GM19463 (cell line): ENCODE measurements around the gene NEIL1.
"Not testable (repeated sequence)": the region's sequence is repeated elsewhere in the genome, so short reads cannot be mapped to it uniquely, and the experiment has no call there.

ENCODE experiments used
- ATAC-seq: cut with Tn5 transposase; IDR thresholded peaks from one replicate; pipeline ENCODE4 v1.9.1; 2021; ENCODE audit warnings: mild to moderate bottlenecking, moderate library complexity; ENCODE audit not compliant: unreplicated experiment

Gene NEIL1

GRCh38 chr15:75332093-75332492 is 14.7 kb upstream of the NEIL1 start:
- ATAC-seq, result not testable (repeated sequence)

DNA sequence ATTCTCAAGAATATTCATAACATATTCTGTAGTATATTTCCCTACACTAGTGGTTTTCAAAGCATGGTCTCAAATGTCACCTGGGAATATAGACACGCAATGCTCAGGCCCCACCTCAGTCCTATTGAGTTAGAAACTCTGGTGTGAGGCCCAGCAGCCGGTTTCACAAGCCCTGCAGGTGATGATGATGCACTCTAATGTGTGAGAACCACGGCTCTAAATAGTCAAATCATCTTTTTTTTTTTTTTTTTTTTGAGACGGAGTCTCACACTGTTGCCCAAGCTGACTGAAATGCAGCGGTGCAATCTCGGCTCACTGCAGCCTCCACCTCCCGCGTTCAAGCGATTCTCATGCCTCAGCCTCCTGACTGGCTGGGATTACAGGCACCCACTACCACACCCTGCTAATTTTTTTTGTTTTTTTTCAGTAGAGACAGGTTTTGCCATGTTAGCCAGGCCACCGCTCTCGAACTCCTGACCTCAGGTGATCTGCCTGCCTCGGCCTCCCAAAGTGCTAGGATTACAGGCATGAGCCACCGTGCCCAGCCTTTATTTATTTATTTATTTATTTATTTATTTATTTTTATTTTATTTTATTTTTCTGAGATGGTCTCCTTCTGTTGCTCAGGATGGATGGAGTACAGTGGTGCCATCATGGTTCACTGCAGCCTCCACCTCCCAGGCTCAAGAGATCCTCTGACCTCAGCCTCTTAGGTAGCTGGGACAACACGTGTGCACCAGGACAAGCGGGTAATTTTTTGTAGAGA is 13.0 kb upstream of the NEIL1 start:
- ATAC-seq, result not testable (repeated sequence)

DNA sequence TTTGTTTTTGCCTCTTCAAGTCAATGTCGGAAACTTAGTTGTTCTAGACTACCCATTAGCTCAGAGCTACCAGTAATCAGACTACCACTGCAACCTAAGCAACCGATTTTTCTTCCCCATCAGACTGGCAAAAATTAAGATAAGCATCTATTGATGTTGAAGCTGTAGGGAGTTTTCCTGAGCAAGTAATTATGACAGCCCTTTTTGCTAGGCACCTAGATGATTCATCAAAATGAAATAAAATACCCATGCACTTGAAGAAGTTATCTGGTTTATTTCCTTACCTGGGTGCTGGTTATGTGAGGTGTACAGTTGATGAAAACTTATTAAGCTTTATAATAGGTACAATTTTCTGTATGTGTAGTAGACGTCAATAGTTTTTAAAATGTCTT is 11.5 kb upstream of the NEIL1 start:
- no peak for ATAC-seq

GRCh38 chr15:75335705-75336355 is 11.0 kb upstream of the NEIL1 start, which contains the start of gene COMMD4:
COMMD4 (plus strand) TSS chr15:75336063; CDS start chr15:75336090, 27 bp downstream.
- peak; percentile 73 for ATAC-seq

- ATAC-seq, result no peak
These were observed 8.1 kb upstream of the NEIL1 start for GRCh38 chr15:75338661-75339240.

- no peak for ATAC-seq
These were observed 7.2 kb upstream of the NEIL1 start for GRCh38 chr15:75339531-75340240.

DNA sequence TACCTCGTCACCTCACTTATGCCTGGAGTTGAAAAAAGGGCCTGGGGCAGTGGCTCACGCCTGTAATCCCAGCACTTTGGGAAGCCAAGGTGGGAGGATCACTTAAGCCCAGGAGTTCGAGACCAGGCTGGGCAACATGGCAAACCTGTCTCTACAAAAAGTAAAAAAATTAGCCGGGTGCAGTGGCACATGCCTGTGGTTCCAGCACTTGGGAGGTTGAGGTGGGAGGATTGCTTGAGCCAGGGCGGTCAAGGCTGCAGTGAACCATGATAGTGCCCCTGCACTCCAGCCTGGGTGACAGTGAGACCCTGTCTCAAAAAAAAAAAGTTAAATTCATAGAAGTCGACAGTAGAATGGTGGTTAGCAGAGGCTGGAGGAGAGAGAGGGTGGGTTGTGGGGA is 4.6 kb upstream of the NEIL1 start:
- ATAC-seq, result no peak

DNA sequence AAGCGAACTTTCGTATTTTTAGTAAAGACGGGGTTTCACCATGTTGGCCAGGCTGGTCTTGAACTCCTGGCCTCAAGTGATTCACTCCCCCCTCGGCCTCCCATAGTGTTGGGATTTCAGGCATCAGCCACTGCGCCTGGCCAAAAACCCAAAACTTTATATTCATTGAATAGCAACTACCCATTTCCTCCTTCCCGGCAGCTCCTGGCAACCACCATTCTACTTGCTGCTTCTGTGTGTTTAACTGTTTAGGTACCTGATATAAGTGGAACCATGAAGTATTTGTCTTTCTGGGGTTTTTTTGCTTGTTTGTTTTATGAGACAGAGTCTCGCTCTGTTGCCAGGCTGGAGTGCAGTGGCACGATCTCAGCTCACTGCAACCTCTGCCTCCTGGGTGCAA is 2.9 kb upstream of the NEIL1 start:
- not testable (repeated sequence) for ATAC-seq

GRCh38 chr15:75347222-75348033 is 589 bp downstream of the NEIL1 start:
- ATAC-seq, result no peak

- ATAC-seq, result no peak
These were observed 1.3 kb downstream of the NEIL1 start for GRCh38 chr15:75348034-75348561.

- ATAC-seq, result no peak
These were observed 1.9 kb downstream of the NEIL1 start for GRCh38 chr15:75348562-75349350.

- not testable (repeated sequence) for ATAC-seq
These were observed 2.5 kb downstream of the NEIL1 start for GRCh38 chr15:75349351-75349669.

- no peak for ATAC-seq
These were observed 3.2 kb downstream of the NEIL1 start for GRCh38 chr15:75349851-75350588.

- no peak for ATAC-seq
These were observed 3.9 kb downstream of the NEIL1 start for GRCh38 chr15:75350601-75351361.

DNA sequence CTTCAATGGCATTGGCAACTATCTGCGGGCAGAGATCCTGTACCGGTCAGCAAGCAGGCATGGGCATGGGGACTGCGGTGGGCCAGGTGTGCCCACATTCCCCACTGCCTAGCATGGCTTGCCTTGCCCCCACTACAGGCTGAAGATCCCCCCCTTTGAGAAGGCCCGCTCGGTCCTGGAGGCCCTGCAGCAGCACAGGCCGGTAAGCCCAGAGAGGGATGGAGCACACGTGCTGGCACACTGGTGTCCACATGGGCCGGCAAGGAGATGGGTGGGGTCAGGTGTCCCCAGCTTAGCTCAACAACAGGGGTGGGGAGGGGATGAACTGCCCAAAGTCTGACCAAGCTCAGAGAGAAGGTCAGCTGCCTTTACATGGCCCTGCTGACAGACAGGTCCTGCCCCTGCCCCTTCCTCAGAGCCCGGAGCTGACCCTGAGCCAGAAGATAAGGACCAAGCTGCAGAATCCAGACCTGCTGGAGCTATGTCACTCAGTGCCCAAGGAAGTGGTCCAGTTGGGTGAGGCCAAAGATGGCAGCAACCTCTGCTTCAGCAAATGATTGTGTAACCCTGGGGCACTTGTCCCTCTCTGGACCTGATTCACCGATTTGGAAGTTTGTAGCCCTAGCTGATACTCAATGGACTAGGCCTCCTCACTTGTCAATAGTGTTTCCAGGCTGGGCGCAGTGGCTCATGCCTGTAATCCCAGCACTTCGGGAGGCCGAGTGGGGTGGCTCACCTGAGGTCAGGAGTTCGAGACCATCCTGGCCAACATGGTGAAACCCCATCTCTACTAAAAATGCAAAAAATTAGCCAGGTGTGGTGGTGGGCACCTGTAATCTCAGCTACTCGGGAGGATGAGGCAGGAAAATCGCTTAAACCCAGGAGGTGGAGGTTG is 5.6 kb downstream of the NEIL1 start:
- ATAC-seq, result no peak

DNA sequence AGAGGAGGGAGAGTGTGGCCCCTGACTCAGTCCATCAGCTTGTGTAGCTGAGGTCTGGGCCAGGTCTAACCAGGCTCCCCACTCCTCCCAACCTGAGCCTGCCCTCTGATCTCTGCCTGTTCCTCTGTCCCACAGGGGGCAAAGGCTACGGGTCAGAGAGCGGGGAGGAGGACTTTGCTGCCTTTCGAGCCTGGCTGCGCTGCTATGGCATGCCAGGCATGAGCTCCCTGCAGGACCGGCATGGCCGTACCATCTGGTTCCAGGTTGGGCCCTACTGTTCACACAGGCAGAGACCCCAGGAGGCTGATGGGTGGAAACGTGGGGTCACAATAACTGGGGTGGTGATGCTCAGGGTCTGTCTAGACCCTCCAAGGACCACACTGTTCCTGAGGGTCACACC is 6.8 kb downstream of the NEIL1 start:
- ATAC-seq, result no peak

DNA sequence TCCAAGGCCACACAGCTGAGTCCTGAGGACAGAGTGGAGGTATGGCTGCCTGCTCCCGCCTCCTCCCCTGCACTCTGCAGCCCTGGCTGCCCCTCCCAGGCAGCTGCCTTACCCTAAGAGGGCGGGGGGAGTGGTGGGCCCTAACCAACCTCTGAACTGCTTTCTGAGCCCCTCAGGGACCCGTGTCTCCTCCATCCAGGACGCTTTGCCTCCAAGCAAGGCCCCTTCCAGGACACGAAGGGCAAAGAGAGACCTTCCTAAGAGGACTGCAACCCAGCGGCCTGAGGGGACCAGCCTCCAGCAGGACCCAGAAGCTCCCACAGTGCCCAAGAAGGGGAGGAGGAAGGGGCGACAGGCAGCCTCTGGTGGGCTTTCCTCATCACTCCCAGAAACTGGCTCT is 7.6 kb downstream of the NEIL1 start:
- ATAC-seq, result no peak
